Sigmoid colon (tissue), 4 donors: ENCODE results near the gene PPP1R12A.

ENCODE experiments used
- EP300 ChIP-seq, 4 donors: sonication (generic); formaldehyde crosslinking; IDR thresholded peaks; one replicate each; pipeline ENCODE4 v1.6.1; 2017; ENCODE audit warnings: antibody characterized with exemption in 4 of 4
- TF ChIP-seq, protein P1 (sequence below), 4 experiments: fragments of 450-650 bp in 3 of 4; fragments of 200-600 bp in 1 of 4; IDR thresholded peaks; one replicate each; pipeline ENCODE4 v1.5.1; 2016 to 2019; ENCODE audit warnings: antibody characterized with exemption in 4 of 4, mild to moderate bottlenecking in 3 of 4, moderate library complexity in 2 of 4

DNA sequence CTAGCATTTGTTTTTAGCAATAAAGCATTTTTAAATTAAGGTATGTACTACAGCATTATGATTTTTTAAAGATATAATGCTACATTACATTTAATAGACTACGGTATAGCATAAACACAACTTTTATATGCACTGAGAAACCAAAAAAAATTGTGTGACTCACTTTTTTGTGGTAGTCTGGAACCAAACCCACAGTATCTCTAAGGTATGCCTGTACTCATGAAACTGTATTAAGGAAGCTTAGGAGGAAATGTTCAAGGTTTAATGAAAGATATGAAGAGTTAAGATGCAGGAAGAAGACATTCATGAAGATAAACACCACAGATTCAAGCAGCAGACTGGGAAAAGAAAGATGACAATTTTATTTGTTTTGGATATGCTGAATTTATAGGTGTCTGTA lies 51.7 kb downstream of the PPP1R12A start:
- TF ChIP-seq EP300 (IDR thresholded peaks at IDR 0.05), result no peak
- TF ChIP-seq, protein P1, sequence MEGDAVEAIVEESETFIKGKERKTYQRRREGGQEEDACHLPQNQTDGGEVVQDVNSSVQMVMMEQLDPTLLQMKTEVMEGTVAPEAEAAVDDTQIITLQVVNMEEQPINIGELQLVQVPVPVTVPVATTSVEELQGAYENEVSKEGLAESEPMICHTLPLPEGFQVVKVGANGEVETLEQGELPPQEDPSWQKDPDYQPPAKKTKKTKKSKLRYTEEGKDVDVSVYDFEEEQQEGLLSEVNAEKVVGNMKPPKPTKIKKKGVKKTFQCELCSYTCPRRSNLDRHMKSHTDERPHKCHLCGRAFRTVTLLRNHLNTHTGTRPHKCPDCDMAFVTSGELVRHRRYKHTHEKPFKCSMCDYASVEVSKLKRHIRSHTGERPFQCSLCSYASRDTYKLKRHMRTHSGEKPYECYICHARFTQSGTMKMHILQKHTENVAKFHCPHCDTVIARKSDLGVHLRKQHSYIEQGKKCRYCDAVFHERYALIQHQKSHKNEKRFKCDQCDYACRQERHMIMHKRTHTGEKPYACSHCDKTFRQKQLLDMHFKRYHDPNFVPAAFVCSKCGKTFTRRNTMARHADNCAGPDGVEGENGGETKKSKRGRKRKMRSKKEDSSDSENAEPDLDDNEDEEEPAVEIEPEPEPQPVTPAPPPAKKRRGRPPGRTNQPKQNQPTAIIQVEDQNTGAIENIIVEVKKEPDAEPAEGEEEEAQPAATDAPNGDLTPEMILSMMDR (IDR thresholded peaks at IDR 0.05), result no peak
